G401 (cell line): ENCODE results near the gene MAP7D2. TPM values are rescaled to one million over a fixed set of nuclear protein-coding genes. Genes with fewer than 3 reads are reported as not detected.
"Not testable (repeated sequence)": the region's sequence is repeated elsewhere in the genome, so short reads cannot be mapped to it uniquely, and the experiment has no call there.

ENCODE experiments used
- DNase-seq: peaks from one replicate; pipeline ENCODE4 v3.0.0-alpha.2; 2015; ENCODE audit warnings: low spot score
- in situ Hi-C: cut with HindIII; loops from 2 replicates; pipeline ENCODE4 v1.10.0; 2016; ENCODE audit warnings: low sequenced_read_pairs, mixed read lengths
- total RNA-seq: library from RNA; depleted of rRNA; stranded (reverse); fragments of >200 nt; shearing (Covaris generic); gene quantifications from 2 replicates; pipeline ENCODE4 v1.2.3, GENCODE V29; 2014; rRNA removed

MAP7D2 gene
- not detected in 2 replicates for total RNA-seq

GRCh38 chrX:20116577-20117240, at the start of gene MAP7D2:
Gene MAP7D2, minus strand, starts transcription at chrX:20116907. Its CDS starts 28 bp downstream, at chrX:20116879.
- no peak for DNase-seq
- in situ Hi-C loops = no loop called here

GRCh38 chrX:20162516-20162915, 45.8 kb upstream of the MAP7D2 start:
- DNase-seq, in situ Hi-C loops: not testable (repeated sequence)

- in situ Hi-C loops = no loop called here
- no peak for DNase-seq
Observed at GRCh38 chrX:20159797-20160385, 43.2 kb upstream of the MAP7D2 start.

GRCh38 chrX:20151689-20152088, 35.0 kb upstream of the MAP7D2 start:
- no peak for DNase-seq
- in situ Hi-C loops = no loop called here

- DNase-seq = no peak
- in situ Hi-C loops = no loop called here
Observed at GRCh38 chrX:20149326-20149725, 32.6 kb upstream of the MAP7D2 start.

DNA sequence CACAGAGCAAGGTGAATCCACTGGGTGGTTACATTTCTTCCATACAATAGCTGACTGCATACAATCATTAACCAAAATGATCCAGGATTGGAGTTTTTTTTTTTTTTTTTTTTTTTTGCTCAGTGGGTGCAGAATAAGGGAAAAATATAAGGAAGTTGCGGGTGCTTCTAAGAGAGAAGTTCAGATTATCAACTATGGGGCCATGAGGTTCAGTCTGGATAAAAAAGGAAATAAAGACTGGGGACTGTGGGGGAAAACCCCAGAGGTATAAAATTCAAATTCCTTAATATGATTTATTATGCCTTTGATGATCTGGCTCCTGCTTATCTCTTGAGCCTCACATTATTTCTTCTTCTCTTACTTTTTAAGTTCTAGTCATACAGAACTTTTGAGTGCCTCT, 30.9 kb upstream of the MAP7D2 start:
- no peak for DNase-seq
- in situ Hi-C loops = no loop called here

DNA sequence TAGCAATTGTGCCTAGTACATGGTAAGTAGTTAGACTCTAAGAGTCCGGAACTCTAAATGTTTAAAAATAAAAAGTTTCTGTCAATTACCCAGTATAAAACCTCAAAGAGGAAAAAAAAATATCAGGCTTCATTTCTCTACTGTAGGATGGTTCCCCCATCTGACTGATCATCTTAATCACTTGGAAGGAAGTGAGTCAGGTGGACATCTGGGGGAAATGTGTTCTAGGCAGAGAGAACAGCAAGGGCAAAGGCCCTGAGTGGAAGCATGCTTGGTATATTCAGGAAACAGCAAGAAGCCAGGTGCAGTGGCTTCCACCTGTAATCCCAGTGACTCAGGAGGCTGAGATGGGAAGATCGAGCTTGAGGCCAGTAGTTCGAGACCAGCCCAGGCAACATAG, 27.8 kb upstream of the MAP7D2 start:
- in situ Hi-C loops = no loop called here
- DNase-seq = no peak

DNA sequence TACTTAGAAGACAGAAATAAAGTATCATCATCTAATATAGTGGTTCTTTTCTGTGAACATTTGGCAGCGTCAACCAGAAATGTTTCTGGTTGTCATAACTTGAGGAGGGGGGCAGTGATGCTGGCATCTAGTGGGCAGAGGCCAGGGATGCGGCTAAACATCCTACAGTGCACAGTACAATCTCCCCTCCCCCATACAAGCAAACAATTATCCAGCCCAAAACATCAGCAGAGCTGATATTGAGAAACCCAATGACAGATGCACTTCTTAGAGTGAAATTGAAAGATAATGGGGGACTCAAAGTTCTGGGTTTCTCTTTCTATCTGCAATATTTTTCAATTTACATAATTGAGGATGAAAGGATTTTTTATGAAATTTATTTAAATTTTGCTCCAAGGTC, 26.9 kb upstream of the MAP7D2 start:
- in situ Hi-C loops = no loop called here

DNA sequence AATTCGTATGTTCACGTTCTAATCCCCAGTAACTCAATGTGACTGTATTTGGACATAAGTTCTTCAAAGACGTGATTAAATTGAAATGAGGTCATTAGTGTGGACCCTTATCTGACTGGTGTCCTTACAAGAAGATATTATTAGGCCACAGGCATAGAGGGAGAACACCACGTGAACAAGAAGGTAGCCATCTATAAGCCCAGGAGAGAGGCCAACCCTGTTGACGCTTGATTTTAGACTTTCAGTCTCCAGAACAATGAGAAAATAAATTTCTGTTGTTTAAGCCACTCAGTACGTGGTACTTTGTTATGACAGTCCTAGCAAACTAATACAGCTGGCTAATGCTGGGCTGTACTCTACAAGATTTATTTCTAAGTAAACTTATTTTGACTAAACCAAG, 26.4 kb upstream of the MAP7D2 start:
- no peak for DNase-seq
- in situ Hi-C loops = no loop called here

More for the DNA sequence above, 26.9 kb upstream of the MAP7D2 start:
- no peak for DNase-seq

DNA sequence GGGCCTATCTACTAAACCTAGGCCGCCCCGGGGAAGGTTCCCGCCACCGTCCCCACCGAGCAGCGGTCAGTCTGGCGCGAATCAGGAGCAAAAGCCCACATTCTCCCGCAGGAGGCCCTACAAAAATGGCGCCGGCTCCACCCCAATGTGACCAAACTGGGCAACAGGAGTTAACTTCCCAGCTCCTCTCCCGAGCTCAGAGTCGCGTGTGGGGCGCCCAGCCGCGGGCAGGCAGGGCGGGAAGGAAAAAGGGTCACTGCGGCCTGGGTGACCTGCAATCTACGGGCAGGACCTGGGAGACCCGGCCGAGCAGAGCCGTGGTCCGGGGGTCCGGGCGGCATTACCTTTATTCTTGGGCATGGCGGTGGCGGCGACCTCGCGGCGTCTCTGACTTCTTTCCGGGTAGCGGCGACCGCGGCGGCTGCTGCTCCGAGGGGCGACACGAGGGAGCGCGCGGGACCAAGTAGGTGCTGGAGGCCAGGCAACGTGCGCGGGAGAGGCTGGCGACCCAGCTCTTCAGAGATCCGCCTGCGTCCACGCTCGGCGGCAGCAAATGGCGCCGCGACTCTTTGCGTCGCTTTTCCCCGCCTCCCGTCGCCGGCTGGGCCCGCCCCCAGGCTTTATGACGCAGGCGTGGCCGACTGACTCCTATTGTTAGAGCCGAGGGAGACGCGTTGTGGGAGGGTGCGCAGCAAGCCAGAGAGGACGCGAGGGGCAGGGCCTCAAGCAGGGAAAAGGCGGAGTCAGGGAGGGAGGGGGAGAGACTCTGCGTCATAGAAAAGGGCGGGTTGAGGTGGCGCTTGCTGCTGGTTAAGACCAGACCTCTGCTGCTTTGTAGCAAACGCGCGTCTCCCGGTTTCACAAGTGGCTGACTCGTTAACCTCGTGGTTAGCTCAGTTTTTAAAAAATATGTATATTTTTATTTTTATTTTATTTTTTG, 24.8 kb upstream of the MAP7D2 start, which contains the start of gene EIF1AX:
Gene EIF1AX, minus strand, starts transcription at position 558 of the 940 bp plus-strand sequence. Its CDS starts 198 bp downstream, at position 360.
- in situ Hi-C loops = no loop called here
- peak; percentile 98 for DNase-seq

DNA sequence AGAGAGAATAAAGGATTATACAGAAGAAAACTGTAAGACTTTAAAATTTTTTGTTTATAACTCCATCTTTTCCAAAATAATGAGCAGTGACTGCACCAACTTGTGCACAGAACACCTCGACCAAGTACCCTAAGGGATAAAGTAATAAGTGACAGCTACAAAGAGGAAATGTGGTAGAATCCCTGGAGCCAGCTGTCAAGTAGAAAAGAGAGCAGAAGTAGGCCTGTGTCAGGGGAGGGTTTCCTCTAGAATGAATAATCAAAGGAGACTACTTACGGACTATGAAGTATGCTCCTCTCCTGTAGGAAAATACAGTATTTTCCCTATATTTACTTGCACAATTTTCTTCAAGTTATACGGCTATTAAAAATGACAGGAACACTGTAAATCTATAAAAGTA, 23.7 kb upstream of the MAP7D2 start:
- in situ Hi-C loops = no loop called here
- DNase-seq = no peak

DNA sequence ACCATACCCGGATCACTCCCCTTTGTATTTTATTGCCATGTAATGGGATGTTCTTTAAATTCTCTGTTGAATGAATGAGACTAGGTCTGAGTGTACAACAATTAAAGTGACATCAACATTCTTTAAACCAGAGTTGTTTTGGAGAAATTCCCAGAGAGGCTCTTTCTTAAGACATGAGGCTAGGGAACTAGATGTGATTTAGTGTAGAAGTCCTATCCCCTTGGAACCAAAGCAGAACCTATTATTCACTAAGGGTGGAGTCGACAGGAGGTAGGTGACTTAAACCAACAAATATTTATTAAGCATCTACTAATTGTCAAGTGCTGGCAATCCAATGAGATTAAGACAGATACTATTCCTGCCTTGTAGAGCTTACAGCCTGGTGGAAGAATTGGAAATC, 23.3 kb upstream of the MAP7D2 start:
- DNase-seq = no peak
- in situ Hi-C loops = no loop called here

GRCh38 chrX:20135944-20136343, 19.2 kb upstream of the MAP7D2 start:
- in situ Hi-C loops = no loop called here
- DNase-seq = no peak

DNA sequence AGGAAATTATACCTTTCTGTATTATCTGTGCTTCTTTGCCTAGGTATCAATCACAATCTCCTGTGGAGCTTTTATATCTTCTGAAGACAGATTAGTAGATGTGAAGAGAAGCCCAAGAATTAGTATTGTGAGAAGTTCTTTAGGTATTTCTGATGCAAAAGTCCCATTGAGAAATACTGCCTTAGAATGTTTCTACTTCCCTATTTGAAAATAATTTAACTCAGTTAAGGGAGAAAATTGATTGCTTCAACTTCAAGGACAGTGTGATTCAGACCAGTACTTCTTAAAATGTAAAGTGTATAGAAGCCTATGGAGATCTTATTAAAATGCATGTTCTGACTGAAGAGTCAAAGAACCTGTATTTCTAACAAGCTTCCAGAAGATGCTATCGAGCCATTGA, 16.0 kb upstream of the MAP7D2 start:
- in situ Hi-C loops = no loop called here
- no peak for DNase-seq

DNA sequence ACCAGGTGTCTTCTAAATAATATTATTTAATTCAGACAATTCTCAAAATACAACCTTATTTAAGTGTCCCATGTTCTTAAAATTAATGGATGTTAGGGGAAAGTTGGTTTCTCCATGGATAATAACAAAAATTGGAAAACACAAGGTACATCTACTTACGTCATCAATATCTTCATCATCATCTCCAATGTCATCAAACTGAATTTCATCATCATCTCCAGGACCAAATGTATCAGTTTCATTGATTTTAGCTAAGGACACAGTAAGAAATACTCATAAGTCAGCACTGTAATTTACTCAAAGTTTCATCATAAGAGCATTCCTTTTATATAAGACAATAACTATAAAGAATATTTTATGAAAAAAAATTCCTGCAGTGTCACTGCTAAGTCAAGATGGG, 13.7 kb upstream of the MAP7D2 start:
- in situ Hi-C loops = no loop called here
- DNase-seq = no peak

GRCh38 chrX:20129547-20129946, 12.8 kb upstream of the MAP7D2 start:
- in situ Hi-C loops = no loop called here
- no peak for DNase-seq

DNA sequence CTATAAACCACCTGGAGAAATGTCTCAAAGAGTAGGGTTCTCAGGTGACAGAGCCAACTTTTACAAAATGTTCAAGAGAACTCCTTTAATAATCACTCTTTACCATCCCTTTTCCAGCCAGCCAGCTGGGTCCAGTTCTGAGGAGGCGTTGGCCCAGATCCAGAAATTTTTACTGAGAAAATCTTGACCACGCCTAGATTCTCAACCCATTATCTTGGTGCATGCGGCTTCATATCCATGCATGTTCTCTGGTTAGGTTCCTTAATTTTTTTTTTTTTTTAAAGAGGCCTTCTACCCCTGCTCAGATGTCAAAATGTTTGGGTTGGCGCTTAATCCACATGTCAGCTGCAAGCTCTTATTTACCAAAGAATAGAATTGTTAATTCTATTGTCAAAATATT, 12.0 kb upstream of the MAP7D2 start:
- in situ Hi-C loops = no loop called here
- DNase-seq = no peak

DNA sequence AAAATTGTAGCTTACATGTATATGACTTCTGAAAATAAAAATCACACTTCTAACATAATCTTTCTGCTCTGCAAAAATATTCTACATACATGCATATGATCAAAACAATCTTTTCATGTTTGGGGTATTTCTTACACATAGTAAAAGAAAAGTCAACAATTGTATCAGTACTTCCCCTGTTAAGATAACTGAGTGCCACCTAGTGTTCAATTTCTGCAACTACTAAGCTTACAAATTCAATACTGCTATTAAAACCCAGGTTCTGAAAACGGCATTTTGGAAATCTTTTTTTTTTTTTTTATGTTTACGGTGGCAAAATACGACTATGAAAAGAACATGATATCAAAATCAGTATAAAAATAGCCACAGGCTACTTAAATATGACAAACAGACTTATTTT, 10.7 kb upstream of the MAP7D2 start:
- DNase-seq, in situ Hi-C loops: not testable (repeated sequence)

- DNase-seq, in situ Hi-C loops: not testable (repeated sequence)
Observed at GRCh38 chrX:20126833-20127232, 10.1 kb upstream of the MAP7D2 start.

DNA sequence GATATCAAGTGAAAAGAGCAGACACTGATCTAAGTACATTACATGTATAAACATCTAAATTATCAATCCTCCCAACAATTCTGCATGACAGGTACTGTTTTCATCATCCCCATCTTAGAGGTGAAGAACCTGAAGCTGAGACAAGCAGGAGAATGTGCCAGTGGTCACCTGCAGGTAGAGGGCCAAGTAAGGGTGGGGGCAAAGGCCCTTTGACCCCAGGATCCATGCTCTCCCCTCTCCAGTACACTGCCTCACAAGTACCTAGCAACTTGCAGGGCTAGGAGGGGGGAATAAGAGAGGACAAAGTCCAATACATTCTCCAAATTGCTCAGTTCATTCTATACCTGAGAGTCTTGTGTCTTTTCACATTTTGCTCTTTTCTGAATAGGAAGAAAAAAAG, 8.3 kb upstream of the MAP7D2 start:
- in situ Hi-C loops = no loop called here
- no peak for DNase-seq
